Ovary (tissue), 9 donors: ENCODE data around the gene ELMO2. TPM values are rescaled to one million over a fixed set of nuclear protein-coding genes. Genes with fewer than 3 reads are reported as not detected.

Experiments
- DNase-seq, 5 donors: peaks; one replicate each; pipeline ENCODE4 v3.0.0-alpha.2; 2019 to 2020
- H3K27ac ChIP-seq, 2 donors: fragments of 200-600 bp; one replicate each; pipeline versions ENCODE4 v1.5.1 to v1.8.0; 2019 to 2022
- H3K27me3 ChIP-seq: fragments of 200-600 bp; one replicate; pipeline ENCODE4 v1.8.0; 2022
- H3K36me3 ChIP-seq: fragments of 200-600 bp; sonication (generic); one replicate; pipeline ENCODE4 v1.5.1; 2019
- H3K4me1 ChIP-seq: one replicate; pipeline ENCODE4 v1.8.1; 2013; ENCODE audit warnings: mild to moderate bottlenecking, moderate library complexity; ENCODE audit not compliant: insufficient read depth
- H3K4me3 ChIP-seq: fragments of 200-600 bp; sonication (generic); one replicate; pipeline ENCODE4 v1.5.1; 2017
- H3K9me3 ChIP-seq, 2 donors: fragments of 200-600 bp in 1 of 2; sonication (generic) in 1 of 2; one replicate each; pipeline versions ENCODE4 v1.5.1 to v1.8.1; 2013 to 2019; ENCODE audit warnings: mild to moderate bottlenecking in 1 of 2, moderate library complexity in 1 of 2
- EP300 ChIP-seq: sonication (generic); formaldehyde crosslinking; IDR thresholded peaks from one replicate; pipeline ENCODE4 v1.6.1; 2017; ENCODE audit warnings: antibody characterized with exemption
- POLR2A ChIP-seq: fragments of 450-650 bp; IDR thresholded peaks from one replicate; pipeline ENCODE4 v1.6.1; 2017; ENCODE audit warnings: antibody characterized with exemption, mild to moderate bottlenecking, moderate library complexity
- WGBS, 3 donors: extraction: QIAGEN DNeasy Blood & Tissue Kit in 1 of 3; methylation state at CpG; one replicate each; pipeline versions ENCODE4 v1.1.5 to v1.1.7; 2013 to 2017; 5-methylcytosine and 5-hydroxymethylcytosine counted together
- intact Hi-C, 4 donors: fragments of 100-400 bp; cut with DNase I; formaldehyde crosslinking; loops; one replicate each; pipeline versions ENCODE4 v1.11.0 to v1.15.1; 2022 to 2023
- polyA plus RNA-seq, 2 donors: library from polyadenylated mRNA; stranded (reverse); fragments of 200-250 nt in 1 of 2; fragments of 350-450 nt in 1 of 2; fragmentation: Illumina TruSeq in 1 of 2; extraction: RNeasy Lipid Tissue Mini Kit (QIAGEN cat#74804) in 1 of 2; gene quantifications; one replicate each; pipeline ENCODE4 v1.2.3, GENCODE V29; 2013 to 2014
- total RNA-seq, 7 donors: library from RNA; depleted of rRNA in 2 of 7; stranded (reverse); fragments of >200 nt in 2 of 7; fragmentation: NEBNext Ultra II Directional in 3 of 7; extraction: Animal tissue kit (Norgen Biotek cat#: 25700) in 3 of 7; gene quantifications; one replicate each; pipeline versions ENCODE4 v1.1.0 to v1.2.4, GENCODE V29; 2016 to 2023
- TF ChIP-seq, protein P1 (sequence below), 3 donors: fragments of 450-650 bp in 2 of 3; fragments of 200-600 bp in 1 of 3; IDR thresholded peaks; one replicate each; pipeline versions ENCODE4 v1.5.1 to v1.8.0; 2016 to 2022; ENCODE audit warnings: antibody characterized with exemption in 3 of 3, mild to moderate bottlenecking in 1 of 3
- donor health status: DM: no; HTN: no; CAD: no; lungs with moderate emphysema.
- donor health status: DM: no; HTN: no; CAD: no.
- donor health status: Bipolar disorder and iron deficiency.
- donor health status: DM: yes; HTN: yes; CAD: no.
- donor health status: DM: no; HTN: no; CAD: no.
- donor health status: DM: yes; HTN: yes; CAD: no.

ELMO2 gene
- total and polyA plus RNA-seq, 9 donors: 19.1 to 57.6 (median 41.0) TPM

DNA sequence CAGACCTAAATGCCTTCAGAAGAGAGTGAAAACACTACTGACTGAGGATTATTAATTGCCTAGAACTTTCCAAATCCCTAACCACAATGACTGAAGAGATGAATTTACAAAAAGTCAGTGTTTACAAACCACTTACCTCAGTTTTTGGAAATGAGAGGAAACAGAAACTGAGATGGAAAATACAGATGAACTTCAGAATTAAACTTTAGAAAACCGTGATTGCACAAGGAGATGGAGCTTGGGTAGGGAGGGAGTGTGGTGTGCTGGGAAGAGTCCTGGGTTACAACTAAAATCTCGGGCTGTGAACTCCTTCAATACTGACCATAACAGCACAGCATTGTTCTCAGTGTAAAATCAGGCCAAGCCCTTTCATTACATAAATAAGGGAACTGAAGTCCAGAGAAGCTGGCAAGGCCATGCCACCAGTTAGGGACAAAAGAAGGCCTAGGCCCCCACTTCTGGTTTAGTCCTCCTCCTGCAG is 4.0 kb downstream of the ELMO2 start:
- Histone ChIP-seq H3K27ac (no peak overlapping the region), H3K4me3 (no peak overlapping the region), H3K4me1 (peaks cover 24% of the 10 kb centered on the region), H3K27me3 (no peaks in the 10 kb centered on the region), H3K9me3 (no peaks in the 10 kb centered on the region), H3K36me3 (no peaks in the 10 kb centered on the region)
- WGBS, 3 donors: 48 to 59% (median 55%) methylated on average over 2 of the region's 2 CpGs
- intact Hi-C loops: no loop called here
- no peak for DNase-seq
- TF ChIP-seq, protein P1, sequence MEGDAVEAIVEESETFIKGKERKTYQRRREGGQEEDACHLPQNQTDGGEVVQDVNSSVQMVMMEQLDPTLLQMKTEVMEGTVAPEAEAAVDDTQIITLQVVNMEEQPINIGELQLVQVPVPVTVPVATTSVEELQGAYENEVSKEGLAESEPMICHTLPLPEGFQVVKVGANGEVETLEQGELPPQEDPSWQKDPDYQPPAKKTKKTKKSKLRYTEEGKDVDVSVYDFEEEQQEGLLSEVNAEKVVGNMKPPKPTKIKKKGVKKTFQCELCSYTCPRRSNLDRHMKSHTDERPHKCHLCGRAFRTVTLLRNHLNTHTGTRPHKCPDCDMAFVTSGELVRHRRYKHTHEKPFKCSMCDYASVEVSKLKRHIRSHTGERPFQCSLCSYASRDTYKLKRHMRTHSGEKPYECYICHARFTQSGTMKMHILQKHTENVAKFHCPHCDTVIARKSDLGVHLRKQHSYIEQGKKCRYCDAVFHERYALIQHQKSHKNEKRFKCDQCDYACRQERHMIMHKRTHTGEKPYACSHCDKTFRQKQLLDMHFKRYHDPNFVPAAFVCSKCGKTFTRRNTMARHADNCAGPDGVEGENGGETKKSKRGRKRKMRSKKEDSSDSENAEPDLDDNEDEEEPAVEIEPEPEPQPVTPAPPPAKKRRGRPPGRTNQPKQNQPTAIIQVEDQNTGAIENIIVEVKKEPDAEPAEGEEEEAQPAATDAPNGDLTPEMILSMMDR (IDR thresholded peaks at IDR 0.05): no peak
- TF ChIP-seq POLR2A (no peak), EP300 (no peak)

DNA sequence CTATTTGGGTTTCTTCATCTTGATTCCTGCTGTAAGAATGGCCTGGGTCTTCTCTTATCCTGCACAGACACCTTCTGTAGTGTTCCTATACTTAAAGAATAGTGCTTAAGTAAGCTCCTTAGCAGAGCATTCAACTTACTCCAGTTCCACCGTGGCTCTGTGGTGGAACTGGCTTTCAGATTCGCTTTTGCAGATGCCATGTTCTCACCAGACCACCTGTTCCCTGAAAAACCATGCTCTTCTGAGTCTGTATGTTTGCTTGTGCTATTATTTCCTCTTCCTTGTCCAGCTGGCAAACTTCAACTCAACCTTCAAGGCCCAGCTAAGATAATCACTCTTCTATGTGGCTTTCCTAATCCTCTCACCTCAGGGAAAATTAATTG is 4.9 kb downstream of the ELMO2 start:
- H3K36me3 ChIP-seq: no peaks in the 10 kb centered on the region
- intact Hi-C loops: no loop called here
- TF ChIP-seq EP300: no peak
- TF ChIP-seq, protein P1 (IDR thresholded peaks at IDR 0.05): no peak
- no peak for TF ChIP-seq POLR2A
- no peak overlapping the region for H3K27ac ChIP-seq
- H3K4me3 ChIP-seq: no peak overlapping the region
- no peaks in the 10 kb centered on the region for H3K9me3 ChIP-seq
- no peak for DNase-seq
- WGBS, 3 donors: 56 to 70% (median 59%) methylated on average over 2 of the region's 2 CpGs
- H3K27me3 ChIP-seq: no peaks in the 10 kb centered on the region
- H3K4me1 ChIP-seq: peaks cover 18% of the 10 kb centered on the region

DNA sequence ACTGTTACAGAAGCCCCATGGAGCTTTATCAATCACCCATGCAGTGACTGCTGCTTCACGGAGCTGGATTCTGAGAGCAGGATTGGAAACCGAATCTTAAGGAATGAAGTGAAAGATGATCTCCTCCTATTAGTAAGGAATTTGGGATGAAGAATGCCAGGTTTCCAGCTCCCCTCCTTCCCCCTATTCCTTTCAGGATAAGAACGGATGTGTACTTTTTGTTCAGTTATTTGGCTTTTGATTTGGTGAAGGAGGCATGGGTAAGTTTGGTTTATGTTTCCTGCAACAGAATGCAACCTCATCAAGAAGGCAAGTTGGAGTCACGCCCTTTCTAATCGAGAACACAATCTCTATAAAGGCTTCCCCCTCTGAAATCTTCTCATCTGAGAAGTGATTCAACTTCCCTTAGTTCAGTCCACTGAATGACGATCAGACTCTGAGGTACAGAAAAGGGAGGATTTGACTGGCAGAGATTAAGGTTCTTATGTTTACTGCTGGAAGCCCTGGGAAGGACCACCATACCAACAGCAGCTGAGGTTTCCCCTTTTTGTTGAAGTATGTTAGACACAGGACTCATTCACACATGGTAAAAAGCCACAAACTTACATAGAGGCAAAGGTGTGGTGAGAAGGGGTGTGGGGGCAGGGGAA is 5.5 kb downstream of the ELMO2 start:
- WGBS, 3 donors: 2 to 6% (median 3%) methylated on average over 6 of the region's 6 CpGs
- Histone ChIP-seq H3K27me3 (no peaks in the 10 kb centered on the region), H3K4me1 (peaks cover 20% of the 10 kb centered on the region), H3K27ac (peak overlapping the region in 1 of 2 donors; percentile 24), H3K36me3 (no peaks in the 10 kb centered on the region), H3K4me3 (no peak overlapping the region), H3K9me3 (no peaks in the 10 kb centered on the region)
- no peak for DNase-seq
- TF ChIP-seq EP300: no peak
- TF ChIP-seq, protein P1 (IDR thresholded peaks at IDR 0.05): no peak
- no peak for TF ChIP-seq POLR2A
- intact Hi-C loops: no loop called here

DNA sequence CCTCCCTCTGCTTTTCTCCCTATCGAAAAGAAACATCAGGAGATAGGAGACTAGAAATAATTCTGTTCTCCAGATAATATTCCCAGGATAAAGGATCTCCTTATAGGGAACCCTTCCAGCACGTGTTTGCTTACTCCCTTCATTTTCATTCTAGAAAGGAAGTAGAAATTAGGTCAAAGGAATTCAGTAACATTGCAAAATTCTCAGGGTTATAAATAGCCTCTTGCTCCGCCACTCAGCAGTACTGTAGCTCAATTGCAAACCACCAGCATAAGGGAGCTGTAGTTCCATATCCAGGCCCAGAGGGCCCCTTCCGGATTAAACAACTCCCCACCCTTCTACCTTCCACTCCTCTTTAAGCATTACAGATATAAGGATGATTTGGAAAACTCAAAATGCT is 6.2 kb downstream of the ELMO2 start:
- intact Hi-C loops: no loop called here
- Histone ChIP-seq H3K9me3 (no peaks in the 10 kb centered on the region), H3K36me3 (no peaks in the 10 kb centered on the region), H3K27me3 (no peaks in the 10 kb centered on the region), H3K27ac (peak overlapping the region in 1 of 2 donors; percentile 24), H3K4me1 (peaks cover 19% of the 10 kb centered on the region), H3K4me3 (no peak overlapping the region)
- peak in 1 of 5 donors; percentile 32 for DNase-seq
- TF ChIP-seq POLR2A: no peak
- TF ChIP-seq EP300: no peak
- TF ChIP-seq, protein P1 (IDR thresholded peaks at IDR 0.05): no peak
- whole genome bisulfite sequencing, 3 donors: 1 to 4% (median 3%) methylated on average over 4 of the region's 4 CpGs
